Measurements from ENCODE around the gene STARD4.

Gene STARD4

DNA sequence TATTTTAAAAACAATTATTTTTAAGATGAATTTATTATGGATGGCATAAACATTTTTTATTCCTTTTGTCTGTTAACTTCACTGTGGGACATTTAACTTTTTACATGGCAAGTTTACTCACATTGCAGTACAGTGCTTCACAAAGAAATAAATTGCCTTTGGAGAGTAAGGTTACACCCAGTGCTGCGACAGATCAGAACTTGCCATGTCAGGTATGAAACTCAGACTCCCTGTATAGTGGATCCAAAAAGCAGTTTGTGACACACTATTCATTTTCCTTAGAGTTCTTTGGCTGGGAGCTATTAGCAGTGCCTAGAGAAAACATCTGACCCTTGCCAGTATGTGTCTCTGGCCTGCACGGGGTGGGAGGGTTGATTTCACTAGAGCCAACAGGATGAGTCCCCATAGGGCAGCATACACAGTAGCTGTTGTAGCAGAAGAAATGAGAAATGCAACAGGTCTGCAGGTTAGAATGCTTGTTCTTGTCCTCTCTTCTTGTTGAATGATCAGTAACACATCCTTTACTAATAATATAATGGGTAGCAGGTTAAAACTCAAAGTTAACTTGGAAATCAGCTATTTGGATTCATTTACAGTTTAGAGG lies 42.9 kb downstream of the STARD4 start:
- DNase-seq, result no peak

DNA sequence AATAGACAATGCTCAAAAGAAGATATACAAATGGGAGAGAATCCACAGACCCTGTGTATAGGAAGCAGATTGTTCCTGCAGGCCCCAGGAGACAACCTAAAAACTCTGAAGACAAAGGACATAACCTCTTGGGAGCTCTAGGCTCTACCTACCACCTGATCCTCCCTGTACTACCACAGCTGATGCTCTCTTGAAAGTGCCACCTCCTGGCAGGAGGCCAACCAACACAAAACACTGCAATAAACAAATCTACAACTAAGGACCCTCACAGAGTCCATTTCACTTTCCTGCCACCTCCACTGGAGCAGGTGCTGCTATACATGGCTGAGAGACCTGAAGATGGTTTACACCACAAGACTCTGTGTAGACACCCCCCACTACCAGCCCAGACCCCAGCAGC lies 49.0 kb downstream of the STARD4 start:
- no peak for DNase-seq

DNA sequence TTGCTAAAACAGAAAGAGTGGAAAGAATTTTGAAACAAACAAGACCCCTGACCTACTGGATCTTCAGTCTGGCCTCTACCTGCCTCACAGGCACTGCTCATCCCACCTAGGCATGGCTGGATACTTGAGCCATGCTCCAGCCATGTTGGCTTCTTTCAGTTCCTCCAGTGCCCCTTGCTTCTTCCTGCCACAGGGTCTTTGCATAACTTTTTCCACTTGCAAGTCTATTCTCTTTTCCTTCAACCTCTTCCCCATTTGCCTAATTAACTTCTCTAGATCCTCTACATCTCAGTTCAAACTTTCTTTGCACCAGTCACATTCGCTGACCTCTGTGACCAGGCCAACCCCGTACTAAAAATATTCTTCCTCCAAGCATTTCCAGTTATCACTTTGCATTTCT lies 50.4 kb downstream of the STARD4 start:
- DNase-seq, result no peak

DNA sequence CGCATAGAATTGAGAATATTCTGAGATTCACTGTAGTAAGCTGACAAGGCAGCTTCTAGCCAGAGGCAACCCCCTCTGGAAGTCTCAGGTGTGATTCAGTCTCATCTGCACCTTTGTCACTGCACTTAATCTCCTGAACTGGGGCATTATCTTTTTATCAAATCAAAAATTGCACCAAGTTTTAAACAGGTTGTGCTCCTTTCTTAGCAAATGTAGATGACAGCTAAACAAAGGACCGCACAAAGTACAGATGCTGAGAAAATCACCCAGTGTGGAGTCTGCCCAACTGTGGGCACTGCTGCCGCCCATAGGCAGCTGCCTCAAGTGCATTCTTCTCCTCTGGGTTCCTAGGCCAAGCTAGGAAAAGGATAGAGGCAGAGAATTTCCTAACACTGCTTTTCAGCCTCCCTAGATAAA lies 51.1 kb downstream of the STARD4 start:
- no peak for DNase-seq

DNA sequence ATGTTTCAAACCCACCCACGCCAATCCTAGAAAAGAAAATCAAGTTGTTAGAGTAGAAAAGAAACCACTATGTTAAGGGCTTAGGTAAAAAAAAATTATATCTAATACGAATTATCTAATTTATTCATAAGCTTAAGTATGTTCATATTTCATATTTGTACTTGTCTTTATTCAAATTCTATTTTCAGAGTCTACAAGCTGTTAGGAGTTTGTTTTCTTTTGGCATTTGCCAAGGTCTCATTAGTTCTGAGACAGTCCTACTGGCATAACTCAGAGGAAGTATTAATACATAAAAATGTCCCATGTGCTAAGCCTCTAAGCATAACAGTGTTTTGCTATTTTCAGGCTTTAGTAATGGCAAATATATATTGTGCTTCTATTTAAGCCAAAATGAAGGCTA lies 57.6 kb downstream of the STARD4 start:
- no peak for DNase-seq

DNA sequence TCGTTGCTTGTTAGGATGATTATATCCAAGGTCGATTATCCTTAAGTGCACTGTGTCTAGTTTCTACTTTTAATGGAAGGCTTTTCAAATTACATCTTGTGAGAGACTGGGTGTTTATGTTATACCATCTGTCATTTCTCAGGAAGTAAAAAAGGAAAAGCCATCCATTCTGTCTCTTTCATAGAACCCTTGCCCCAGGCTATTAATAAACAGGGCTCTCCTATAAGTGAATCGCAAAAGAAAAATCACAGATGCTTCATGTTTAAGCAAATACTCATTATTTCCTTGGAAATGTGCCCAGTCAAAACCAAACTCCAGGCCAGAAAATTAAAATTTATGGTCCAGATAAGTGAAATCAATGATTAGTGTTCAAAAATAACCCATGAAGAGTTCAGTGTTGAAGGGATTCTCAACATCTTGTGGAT lies 58.1 kb downstream of the STARD4 start:
- no peak for DNase-seq

DNA sequence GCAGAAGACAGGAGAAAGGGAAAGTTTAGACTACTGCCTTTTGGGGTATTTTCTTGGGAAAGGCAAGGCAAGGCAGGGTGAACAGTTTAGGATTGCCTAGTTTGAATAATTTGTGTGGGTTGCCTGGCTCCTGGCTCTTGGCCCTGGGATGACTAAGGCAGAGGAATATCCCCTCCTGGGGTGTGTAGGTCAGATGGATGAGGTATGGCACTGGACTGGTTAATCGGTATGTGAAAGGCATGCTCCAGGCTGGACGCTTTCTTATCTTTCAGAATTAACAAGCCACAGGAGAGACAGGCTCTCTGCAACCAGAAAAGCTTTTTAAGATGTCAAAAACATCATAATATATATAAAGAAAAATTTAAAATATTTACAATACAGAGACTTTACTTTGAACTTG lies 58.6 kb downstream of the STARD4 start:
- DNase-seq, result no peak

DNA sequence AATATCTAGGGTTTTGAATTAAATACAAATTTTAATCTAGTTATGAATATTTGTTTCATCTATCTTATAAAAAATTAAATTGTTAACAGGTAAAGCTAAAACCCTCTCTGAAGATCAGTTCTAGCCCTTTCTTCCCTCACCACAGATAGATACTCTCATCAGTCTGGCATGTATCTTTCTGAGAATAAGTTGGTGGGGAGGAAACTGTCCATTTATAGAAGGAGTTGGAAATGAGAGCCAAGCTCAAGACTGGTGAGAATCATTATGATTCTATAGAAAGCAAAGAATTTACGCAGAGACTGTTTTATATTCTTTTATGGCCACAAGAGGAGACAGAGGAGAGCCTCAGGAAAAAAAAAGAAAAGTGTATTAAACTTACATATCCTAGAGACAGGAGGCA lies 59.0 kb downstream of the STARD4 start:
- no peak for DNase-seq

DNA sequence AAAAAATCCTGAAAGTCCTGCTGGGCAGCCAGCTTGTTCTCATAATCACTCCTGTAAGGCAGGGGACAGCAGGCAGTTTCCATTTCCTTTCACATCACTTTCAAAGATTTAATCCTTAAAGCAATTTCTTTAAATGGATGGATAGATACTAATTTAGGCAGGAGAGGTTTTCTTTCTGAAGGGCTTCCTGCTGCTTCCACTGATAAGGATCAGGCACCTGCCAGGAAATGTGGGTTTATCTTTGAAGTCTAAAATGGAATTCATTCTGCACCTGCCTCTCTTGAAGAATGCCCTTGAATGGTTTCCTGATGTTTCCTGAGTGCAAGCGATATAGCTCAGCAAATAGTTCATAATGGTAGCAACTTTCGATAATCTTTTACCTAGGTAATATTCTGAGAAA lies 64.5 kb downstream of the STARD4 start:
- DNase-seq, result no peak

DNA sequence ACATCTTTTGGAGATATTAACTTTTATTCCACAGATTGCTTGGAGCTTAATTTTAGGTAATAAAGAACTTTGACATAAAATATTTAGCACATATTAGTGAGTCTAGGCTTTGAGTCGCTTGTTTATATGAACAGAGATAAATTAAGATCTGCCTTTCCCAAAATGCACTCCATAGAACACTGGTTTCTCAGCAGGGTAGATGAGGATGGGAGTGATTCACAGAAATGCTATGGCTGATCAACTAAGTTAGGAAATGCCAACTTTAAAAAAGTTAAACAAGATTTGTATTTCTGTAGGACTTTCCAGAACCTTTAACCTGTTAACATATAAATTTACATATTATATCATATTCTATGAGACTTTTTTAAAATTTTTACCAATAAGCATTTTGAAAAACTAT lies 65.2 kb downstream of the STARD4 start:
- DNase-seq, result no peak

Data from effector CD4-positive, alpha-beta T cell (primary cell).